Neural progenitor cell (in vitro differentiated cells): ENCODE measurements around the gene PHACTR1.

ENCODE experiments used
- EZH2 ChIP-seq: fragments of 200-600 bp; sonication (generic); IDR thresholded peaks from 2 replicates; pipeline ENCODE4 v1.6.1; 2017; ENCODE audit warnings: antibody characterized with exemption, mild to moderate bottlenecking, moderate library complexity
- EZH2phosphoT487 ChIP-seq: fragments of 200-600 bp; sonication (generic); IDR thresholded peaks from 2 replicates; pipeline ENCODE4 v1.6.1; 2017; ENCODE audit warnings: antibody characterized with exemption
- TF ChIP-seq, protein P1 (sequence below): fragments of 200-600 bp; sonication (generic); IDR thresholded peaks from 2 replicates; pipeline ENCODE4 v1.5.1; 2017; ENCODE audit warnings: antibody characterized with exemption, mild to moderate bottlenecking

DNA sequence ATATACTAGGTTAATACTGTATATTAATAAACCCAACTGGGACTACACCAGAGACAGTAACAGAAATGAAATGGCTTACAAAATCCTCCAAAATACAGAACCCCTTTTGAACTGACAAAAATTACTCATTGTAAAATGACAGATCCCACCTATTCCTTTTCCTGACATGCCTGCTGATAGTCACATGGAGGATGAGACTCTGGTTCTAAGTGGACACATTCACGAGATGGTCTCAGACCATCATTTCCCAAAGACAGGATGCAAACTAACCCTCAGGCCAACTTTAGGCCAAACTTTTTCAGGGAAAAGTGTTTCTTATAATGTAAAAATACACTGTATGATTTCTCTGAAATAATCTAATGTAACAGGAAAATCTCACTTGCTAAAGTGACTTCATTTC, 589.2 kb downstream of the PHACTR1 start:
- TF ChIP-seq, protein P1, sequence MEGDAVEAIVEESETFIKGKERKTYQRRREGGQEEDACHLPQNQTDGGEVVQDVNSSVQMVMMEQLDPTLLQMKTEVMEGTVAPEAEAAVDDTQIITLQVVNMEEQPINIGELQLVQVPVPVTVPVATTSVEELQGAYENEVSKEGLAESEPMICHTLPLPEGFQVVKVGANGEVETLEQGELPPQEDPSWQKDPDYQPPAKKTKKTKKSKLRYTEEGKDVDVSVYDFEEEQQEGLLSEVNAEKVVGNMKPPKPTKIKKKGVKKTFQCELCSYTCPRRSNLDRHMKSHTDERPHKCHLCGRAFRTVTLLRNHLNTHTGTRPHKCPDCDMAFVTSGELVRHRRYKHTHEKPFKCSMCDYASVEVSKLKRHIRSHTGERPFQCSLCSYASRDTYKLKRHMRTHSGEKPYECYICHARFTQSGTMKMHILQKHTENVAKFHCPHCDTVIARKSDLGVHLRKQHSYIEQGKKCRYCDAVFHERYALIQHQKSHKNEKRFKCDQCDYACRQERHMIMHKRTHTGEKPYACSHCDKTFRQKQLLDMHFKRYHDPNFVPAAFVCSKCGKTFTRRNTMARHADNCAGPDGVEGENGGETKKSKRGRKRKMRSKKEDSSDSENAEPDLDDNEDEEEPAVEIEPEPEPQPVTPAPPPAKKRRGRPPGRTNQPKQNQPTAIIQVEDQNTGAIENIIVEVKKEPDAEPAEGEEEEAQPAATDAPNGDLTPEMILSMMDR = no peak
- no peak for TF ChIP-seq EZH2
- TF ChIP-seq EZH2phosphoT487 = no peak
